HG03196 (cell line): ENCODE data around the gene IGSF21.

ENCODE experiments used
- ATAC-seq: cut with Tn5 transposase; IDR thresholded peaks from one replicate; pipeline ENCODE4 v1.9.1; 2021; ENCODE audit not compliant: unreplicated experiment

The IGSF21 gene

DNA sequence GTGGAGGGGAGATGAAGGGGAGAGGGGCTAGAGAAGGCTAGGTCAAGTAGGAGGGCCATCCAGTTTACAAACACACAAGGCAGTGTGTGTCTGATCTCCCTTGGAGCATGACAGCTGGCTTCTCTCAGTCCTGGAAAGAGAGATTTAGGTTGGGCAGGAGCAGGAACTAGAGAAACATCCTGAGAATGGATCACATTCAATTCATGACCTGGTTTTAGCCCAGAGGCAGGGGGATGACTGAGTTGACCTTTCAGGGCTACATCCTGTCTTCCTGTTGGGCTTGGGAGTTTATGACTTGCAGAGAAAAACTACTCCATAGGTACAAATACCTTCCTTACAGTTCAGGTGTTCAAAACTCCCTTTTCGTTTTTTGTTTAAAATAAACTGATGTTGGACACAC lies 97.0 kb downstream of the IGSF21 start:
- no peak for ATAC-seq

DNA sequence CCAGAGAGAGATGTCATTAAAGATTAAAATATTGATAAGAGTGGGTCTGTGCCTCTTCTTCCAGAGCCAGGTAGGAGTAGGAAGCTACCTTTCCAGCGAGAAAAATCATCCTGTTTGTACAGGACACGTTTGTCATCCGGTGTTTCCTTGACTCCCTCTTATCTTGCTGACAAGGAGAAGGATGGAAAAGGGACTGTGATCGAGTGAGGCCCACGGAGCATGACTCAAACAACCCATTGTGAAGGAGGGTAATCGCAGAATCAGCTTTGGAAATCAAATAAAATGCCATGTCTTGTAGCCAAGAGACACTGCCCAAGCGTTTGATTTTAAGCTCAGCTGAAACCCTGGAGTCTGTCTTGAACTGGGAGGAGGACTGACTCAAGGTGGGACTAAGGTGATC lies 97.7 kb downstream of the IGSF21 start:
- no peak for ATAC-seq

DNA sequence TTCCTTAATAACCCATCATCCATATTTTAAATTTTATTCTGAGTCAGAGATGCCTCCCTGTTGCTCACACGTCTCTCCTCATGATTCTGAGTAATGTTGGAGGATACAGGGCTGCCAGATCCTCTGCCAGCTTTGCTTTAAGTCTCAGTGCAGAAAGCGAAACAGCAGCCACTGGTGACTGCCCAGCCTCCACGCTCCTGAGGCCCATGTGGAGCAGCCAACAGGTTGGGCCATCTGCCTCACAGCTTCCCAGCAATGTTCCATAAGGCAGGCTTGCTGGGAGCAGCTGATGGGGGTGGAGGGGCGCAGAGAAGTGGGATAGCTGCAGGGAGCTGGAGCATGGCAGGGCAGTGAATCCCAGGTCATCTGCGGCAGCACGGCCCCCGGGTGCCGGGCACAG lies 104.2 kb downstream of the IGSF21 start:
- no peak for ATAC-seq

DNA sequence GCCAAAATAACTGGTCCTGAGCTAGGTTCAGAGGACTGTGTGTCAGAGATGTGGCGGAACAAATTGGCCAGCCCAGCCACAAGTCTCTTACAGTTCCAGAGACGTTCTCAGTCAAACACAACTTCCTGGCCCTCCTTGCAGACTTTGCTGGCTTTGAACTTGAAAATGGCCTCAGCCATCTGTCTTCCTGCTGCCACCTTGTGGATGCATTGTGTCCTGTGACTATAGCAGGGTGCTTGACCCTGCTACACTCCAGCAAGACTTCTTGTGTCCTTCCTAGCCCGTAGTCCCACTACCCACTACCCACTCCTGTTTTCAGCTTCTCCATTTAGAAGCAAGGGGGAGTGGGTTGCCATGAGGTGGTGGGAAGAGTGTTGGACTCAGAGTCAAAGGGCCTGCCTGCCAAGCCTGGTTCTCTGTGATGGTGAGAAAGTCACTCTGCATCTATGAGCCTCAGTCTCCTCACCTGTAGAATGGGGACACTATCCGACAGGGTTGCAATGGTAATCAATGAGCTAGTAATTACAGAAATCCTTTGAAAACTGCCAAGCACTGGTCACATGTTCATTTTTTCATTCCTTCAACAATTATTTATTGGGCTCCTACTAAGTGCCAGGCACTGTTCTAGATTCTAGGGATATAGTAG lies 109.9 kb downstream of the IGSF21 start:
- no peak for ATAC-seq

DNA sequence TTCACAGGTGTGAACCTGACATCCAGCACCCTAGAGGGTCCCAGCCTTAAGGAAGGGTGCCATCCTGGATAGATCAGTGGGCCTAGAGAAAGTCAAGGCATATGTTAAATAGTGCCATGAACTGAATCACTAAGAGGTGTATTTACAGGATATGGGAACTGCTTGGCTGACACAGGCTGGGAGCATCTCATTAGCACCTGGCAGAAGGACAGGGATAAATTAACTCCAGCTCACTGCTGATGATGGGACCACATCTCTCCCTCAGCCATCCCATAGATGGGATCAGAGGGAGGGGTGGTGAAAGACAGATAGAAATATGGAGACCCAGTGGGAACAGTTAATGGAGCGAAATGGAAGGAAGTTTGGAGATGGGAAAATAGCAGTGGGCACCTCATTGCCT lies 122.0 kb downstream of the IGSF21 start:
- ATAC-seq, result no peak

DNA sequence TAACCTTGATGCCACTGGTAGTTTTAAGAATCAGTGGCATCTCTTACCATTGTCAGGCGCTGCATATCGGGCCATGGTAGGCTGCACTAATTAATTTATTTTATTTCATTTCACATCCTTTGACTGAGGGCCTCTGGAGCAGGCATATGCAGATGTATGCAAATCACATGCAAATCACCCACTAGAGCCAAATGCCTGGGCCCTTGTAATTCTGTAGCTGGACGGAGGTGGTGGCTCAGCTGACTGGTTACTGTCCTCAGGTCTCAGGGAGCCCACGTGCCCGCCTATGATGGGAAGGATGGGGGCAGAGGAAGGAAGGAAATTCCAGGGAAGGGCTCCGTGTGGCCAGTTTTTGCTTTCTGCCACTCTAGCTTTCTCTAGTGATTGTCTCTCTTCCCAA lies 122.7 kb downstream of the IGSF21 start:
- ATAC-seq, result no peak

DNA sequence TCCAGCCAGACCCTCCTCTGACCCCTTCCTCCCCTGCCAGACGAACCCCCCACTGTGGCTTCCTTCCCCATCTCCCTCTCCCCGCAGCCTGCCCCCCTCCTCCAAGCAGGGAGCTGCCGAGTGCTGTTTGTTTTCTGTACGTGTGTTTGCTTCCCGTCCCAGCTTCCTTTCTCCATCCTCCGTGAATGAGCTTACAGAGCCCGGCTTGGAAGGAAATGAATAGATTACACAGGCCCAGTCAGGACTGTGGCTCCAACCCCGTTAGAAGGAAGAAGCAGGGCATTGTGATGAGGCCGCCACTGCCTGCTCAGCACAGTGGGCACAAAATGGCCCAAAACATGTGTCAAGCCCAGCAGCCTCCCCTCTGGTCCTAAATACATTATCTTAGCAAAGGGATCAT lies 123.2 kb downstream of the IGSF21 start:
- no peak for ATAC-seq

DNA sequence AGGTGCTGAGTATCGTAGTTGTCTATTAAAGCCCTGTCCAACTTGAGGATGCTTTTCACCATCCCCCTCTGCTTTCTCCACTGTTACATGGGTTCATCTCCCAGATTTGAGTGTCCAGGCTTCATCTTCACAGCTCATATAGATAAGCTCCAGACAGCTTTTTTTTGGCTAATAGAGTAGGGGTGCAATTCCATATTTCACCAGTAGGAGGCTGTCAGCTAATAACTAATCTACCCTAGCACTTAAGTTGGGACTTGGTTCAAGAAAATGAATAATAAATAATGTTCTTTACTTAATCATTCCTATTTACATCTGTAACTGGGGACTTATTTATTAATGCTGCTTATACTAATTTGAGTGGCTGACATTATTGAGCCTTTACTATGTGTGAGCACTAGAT lies 124.5 kb downstream of the IGSF21 start:
- ATAC-seq, result no peak

DNA sequence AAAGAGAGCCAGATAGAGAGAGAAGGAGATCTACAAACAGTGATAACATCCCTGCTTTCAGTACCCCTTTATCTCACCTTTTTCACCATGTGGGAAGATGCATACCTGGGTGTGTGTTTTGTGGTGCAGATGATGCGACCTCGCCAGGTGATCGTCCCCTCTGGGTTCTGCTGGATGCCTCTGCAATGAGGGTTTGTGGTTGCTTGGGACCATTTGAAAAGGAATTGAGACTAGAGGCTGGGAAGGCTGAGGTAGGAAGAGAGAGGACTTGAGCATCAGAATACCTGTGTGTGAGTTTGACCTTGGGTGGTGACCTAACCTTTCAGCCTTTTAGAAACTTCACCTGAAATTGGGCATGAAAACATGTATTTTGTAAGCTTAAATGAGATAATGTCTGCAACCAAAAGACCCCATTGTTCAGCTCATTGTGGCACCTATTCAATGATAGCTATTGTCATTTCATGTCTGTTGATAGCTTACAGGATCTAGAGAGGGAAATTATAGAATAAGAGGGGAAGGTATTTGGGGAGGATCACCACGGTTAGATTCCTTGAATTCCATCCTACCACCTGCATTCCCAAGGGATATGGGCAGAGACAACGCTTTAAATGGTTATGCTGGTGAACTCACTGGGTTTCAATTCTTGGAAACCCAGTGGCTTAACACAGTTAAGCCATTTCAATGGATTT lies 125.7 kb downstream of the IGSF21 start:
- ATAC-seq, result no peak

DNA sequence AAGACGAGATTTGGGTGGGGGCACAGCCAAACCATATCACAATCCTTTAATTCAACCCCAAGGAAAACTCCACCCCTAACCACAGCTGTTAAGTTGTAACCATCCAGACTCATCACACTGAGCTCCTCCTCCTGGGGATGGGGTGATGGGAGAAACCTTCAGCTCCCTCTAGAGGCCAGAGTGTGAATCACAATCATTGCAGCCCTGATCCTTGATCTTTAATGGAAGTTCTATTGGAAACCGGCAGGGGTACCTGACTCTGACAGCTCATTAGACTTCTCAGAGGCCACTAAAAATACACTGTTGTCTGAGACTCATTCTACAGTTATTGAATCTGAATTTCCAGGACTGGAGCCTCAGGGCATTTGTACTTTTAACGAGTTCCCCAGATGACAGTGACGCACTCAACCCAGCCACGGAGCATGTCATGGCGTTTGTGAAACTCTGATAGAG lies 127.2 kb downstream of the IGSF21 start:
- no peak for ATAC-seq

DNA sequence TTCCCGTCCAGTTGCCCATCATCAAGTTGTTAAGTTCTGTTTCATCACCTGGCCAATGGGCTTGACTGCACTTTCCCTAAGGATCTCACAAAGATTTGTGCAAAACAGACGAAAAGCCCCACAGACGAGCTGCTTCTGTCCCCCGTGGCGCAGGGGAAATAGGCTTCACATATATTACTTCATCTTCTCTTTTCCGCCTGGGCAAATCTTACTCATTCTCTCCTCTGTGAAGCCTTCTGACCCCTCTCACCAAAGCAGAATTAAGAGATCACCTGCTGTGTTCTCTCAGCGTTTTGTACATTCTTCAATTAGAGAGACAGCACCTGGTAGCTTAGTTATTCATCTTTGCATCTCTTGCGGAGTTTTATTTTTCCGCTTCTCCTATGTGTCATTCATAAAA lies 129.8 kb downstream of the IGSF21 start:
- ATAC-seq, result no peak

DNA sequence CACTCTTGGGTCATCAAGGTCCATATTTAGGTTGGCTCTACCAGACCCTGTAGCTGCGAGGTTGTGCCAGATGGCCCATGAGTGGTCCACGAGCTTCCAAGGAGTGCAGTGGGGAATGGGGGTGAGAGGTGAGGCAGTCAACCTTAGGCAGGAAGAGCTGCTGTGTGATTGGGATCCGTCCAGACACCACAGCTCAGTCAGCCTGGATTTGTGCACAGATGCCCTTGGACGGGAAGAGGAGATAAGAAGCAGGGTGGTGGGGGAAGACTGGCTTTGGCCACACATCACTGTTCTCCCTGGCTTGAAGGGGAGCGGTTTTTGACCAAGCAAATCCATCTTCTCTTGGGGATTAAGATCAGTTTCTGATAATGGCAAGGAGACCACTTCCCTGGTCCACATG lies 130.6 kb downstream of the IGSF21 start:
- ATAC-seq, result no peak

DNA sequence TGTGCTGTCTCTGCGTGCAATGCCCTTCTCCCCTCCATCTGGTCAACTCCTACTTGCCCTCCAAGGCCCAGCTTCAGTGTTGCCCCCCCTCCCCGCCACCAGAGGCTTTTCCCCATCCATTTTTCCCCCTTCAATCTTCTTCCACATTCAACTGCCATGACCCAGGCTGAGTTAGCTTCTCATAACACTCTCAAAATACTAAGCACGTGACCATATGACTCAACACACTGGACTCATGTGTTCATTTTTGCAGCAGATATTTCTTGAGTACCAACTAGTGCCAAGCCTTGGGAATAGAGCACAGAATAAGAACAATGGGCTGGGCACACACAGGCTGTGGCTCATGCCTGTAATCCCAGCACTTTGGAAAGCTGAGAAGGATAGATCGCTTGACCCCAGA lies 132.1 kb downstream of the IGSF21 start:
- no peak for ATAC-seq

DNA sequence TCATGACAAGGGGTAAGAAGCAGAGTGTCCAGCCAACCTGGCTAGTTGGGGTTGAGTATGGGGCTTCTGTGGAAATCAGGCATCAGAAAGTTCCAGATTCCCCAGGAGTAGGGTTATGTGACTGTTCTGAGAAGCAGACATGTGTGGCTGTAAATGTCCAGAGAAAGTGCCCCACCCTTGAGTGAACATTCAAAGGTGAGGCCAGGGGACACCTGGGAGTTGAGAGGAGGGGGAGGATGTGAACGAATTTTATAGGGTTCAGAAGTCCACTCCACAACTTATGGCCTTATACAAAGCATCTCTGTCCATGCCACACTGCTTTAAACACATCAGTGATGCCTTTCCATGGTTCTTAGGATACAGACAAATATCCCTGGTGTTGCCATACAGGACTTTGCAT lies 133.3 kb downstream of the IGSF21 start:
- ATAC-seq, result no peak

DNA sequence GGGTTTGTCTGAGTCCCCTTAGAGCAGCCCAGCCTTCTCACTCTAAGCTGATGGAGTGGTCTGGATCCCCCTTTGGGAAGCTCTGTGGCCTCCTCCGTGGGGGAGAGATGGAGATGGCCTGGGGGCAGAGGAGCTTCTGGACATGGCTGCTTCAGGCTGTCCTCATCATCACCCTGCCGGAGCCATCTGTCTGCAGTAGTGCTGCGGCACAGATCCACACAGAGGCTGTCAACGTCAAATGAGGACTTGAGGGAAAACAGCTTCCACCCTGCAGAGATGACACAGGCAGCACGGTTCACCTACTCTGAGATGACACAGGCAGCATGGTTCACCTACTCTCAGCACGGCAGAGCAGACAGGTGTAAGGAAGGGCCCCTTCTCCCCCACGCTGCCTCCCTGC lies 134.3 kb downstream of the IGSF21 start:
- no peak for ATAC-seq

DNA sequence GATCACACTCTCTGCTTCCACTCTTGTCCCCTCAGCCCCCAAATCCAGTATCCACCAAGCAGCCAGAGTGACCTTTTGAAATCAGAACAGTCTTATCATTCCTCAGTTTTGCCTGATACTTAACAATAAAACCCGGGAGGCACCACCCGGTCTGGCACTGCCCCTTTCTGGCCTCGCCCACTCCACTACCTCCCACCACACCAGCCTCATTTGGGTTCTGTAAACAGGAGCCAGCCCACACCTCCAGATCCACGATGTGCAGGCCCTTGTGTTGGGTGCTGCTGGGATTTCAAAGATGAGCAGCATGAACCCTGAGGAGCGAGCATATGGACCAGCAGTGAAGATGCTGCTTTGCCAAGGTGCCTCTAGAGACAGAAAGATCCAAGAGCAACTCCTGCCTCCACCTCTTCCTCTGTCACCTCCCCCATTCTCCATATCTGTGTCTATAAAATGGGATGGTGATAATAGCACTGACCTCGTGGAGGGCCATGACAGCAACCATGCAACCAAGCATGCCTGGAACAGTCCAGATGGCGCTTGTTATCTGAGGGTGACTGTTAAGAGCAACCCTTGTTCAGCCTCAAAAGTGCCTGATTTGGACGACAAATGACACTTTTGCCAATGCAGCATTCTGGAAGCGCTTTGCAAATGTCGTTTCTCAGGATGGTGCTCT lies 136.0 kb downstream of the IGSF21 start:
- ATAC-seq, result no peak

DNA sequence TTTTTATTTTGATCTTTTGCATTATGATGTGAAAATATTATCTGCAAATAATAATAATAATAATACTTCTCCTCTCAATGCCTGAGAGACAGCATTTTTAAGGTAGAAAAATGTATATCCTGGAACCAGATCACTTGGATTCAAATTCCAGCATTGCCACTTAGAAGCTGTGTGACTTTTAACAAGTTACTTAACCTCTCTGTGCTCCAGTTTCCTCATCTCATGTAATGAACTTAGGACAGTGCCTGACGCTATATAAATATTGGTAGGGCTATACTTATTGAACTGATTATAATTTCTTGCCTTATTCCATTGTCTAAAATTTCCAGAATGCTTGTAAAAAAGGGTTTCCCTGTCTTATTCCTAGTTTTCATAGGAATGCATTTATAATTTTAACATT lies 137.2 kb downstream of the IGSF21 start:
- ATAC-seq, result no peak

DNA sequence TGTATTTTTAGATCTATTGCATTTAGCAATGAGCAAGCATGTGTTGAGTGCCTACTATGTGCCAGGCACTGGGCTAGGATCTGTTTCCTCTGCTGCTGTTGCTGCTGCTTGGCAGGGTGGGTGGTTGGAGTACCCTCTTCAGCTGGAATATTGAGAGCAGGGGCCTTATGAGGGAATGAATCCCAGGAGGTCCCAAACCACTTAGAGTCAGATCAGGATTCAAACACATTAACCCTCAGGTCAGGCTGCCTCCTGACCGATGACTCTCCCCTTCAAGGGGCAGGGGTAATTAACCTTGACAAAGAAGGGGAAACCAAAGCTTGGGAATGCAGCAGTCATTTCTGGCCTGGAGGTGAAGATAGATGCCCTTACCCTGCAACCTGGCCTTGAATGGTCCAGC lies 138.0 kb downstream of the IGSF21 start:
- ATAC-seq, result no peak

DNA sequence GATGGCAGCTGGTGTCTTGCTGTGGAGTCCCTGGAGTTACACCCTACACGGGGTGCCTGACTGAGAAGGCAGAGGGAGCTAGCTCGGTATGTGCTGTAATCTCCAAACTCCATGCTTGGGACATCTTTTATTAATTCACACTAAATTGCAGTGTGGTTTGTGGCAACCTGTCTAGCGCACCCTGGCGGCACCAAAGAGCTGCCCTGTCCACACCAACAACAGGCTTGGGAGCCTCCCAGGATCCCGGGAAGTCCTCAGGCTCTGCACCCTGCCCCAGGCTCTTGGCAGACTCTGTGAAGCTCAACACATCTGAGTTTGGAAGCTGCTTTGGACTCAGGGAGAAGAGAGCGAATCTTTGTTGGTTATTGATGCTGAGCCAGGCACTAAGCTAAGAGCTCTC lies 138.9 kb downstream of the IGSF21 start:
- ATAC-seq, result no peak

DNA sequence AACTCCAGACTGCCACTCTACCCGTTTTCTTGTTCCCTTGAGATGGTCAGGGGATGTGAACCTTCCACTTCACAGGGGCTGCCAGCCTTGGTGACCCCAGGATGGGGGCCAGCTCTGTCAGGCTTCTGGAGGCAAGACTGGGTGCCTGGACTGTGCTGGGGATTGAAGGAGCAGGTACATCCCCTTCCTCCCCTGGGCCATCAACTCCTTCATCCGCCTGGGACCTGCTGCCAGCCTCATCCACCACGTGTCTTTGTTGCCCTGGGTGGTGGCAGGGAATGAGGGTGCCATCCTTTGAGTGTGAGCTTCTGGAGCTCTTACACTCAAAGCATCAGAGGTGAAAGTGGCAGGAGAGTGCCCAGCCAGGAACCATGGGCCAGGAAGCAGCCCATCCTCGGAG lies 139.6 kb downstream of the IGSF21 start:
- no peak for ATAC-seq

DNA sequence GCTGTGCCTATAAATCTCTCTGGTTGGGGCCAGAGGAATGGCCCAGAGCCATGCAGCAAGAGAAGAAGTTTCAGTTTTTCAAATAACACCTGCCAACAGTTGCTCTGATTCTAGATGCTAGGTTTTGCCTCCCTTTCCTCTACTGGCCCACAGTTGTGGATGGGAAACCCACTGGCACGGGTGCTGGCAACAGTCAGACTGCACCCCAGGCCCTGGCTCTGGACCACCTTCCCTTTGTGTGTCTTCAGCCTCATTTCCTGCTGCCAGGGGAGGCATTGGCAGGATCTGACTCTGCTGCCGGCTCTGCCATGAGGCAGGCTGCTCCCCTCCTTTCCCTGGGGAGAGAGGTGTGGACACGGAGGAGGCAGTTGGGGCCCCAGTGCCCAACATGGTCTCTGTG lies 142.0 kb downstream of the IGSF21 start:
- ATAC-seq, result no peak

DNA sequence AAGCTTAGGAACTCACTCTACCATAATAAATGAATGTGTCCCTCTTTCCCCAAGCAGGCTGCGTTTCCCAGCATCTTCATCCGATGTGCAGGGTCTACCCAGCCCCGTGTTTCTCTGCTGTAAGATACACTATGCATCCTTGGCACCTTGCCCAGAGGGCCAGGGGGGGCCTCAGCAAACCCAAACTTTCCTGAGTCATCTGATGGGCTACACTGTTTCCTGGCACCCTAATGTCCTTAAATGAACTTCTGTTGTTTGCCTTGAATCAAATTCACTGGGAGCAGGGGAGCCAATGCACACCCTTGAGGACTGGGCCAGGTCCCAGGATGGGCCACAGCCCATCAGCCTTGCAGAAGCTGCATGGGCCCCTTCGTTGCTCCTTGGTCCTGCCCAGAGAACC lies 145.5 kb downstream of the IGSF21 start:
- ATAC-seq, result no peak
